AG09309 (cell line): ENCODE measurements around the gene DIO1.
A peak's percentile ranks its signal among the peaks of the same experiment; 100 is the strongest.

Source experiments
- DNase-seq: peaks from one replicate; pipeline ENCODE4 v3.0.0-alpha.2; 2010; ENCODE audit warnings: low read depth
- H3K4me3 ChIP-seq: 2 replicates; pipeline ENCODE4 v1.5.1; 2011; ENCODE audit warnings: mild to moderate bottlenecking, low read depth, low read length, moderate library complexity; ENCODE audit not compliant: control insufficient read depth
- CTCF ChIP-seq: IDR thresholded peaks from 2 replicates; pipeline ENCODE4 v1.5.1; 2011; ENCODE audit warnings: mild to moderate bottlenecking, low read depth, low read length, inconsistent platforms; ENCODE audit not compliant: insufficient read depth, control insufficient read depth; ENCODE audit errors: missing control alignments

The DIO1 gene

GRCh38 chr1:53888681-53889080 is 5.3 kb upstream of the DIO1 start:
- no peak for TF ChIP-seq CTCF
- no peak for DNase-seq
- peak overlapping the region; percentile 73; the same call in 1 of the 2 replicates for H3K4me3 ChIP-seq

- TF ChIP-seq CTCF = no peak
- DNase-seq = peak; percentile 61
- H3K4me3 ChIP-seq = peak within 1 kb of the TSS; percentile 73
These were observed 4.4 kb upstream of the DIO1 start, which contains the start of gene YIPF1 for GRCh38 chr1:53889304-53890298. TSS of gene YIPF1 (minus strand) at chr1:53889797. CDS start at chr1:53888937, 860 bp downstream.

- peak overlapping the region; percentile 73; the same call in 1 of the 2 replicates for H3K4me3 ChIP-seq
- TF ChIP-seq CTCF = no peak
- DNase-seq = no peak
These were observed 3.5 kb upstream of the DIO1 start for GRCh38 chr1:53890522-53890941.

GRCh38 chr1:53891018-53891417 is 3.0 kb upstream of the DIO1 start:
- no peak for DNase-seq
- H3K4me3 ChIP-seq = no peak overlapping the region
- no peak for TF ChIP-seq CTCF

- no peak for TF ChIP-seq CTCF
- DNase-seq = no peak
- H3K4me3 ChIP-seq = no peak overlapping the region
These were observed 2.3 kb upstream of the DIO1 start for GRCh38 chr1:53891678-53892077.

GRCh38 chr1:53892911-53893310 is 1.1 kb upstream of the DIO1 start:
- H3K4me3 ChIP-seq = no peak overlapping the region
- TF ChIP-seq CTCF = no peak
- no peak for DNase-seq

- TF ChIP-seq CTCF = no peak
- H3K4me3 ChIP-seq = no peak overlapping the region
- DNase-seq = no peak
These were observed 657 bp downstream of the DIO1 start for GRCh38 chr1:53894644-53895043.
